GM12873 (cell line): Measurements from ENCODE around the gene PCMTD2.

Source experiments
- CTCF ChIP-seq: IDR thresholded peaks from 2 replicates; pipeline ENCODE4 v1.5.1; 2012; ENCODE audit warnings: low read depth, mild to moderate bottlenecking, moderate library complexity, low read length, control low read depth; ENCODE audit not compliant: insufficient read depth; ENCODE audit errors: missing control alignments

The PCMTD2 gene

GRCh38 chr20:64230461-64231145 is 24.9 kb upstream of the PCMTD2 start:
- TF ChIP-seq CTCF: no peak

- TF ChIP-seq CTCF: no peak
Observed at GRCh38 chr20:64231621-64232550, 23.7 kb upstream of the PCMTD2 start.

GRCh38 chr20:64232794-64233193 is 22.8 kb upstream of the PCMTD2 start:
- no peak for TF ChIP-seq CTCF

- no peak for TF ChIP-seq CTCF
Observed at GRCh38 chr20:64233725-64234124, 21.8 kb upstream of the PCMTD2 start.

GRCh38 chr20:64234291-64234791 is 21.2 kb upstream of the PCMTD2 start:
- no peak for TF ChIP-seq CTCF

GRCh38 chr20:64236137-64237088 is 19.1 kb upstream of the PCMTD2 start:
- TF ChIP-seq CTCF: no peak

GRCh38 chr20:64237316-64237715 is 18.2 kb upstream of the PCMTD2 start:
- TF ChIP-seq CTCF: no peak
